ENCODE data around the gene KIAA0586. TPM values are rescaled to one million over a fixed set of nuclear protein-coding genes. Genes with fewer than 3 reads are reported as not detected.

Gene KIAA0586
- total and polyA plus RNA-seq, 2 of the 13 experiments (the other 11 are each of a cell fraction or from before 2014, with no cell fraction given): 12.6 to 25.2 TPM

GRCh38 chr14:58426670-58427280 lies 744 bp upstream of the KIAA0586 start (continued):
- TF ChIP-seq REST (IDR thresholded peaks at IDR 0.05; ENCODE audit: borderline replicate concordance in 1 of 2, low read depth in 1 of 2, low read length in 2 of 2): peak in 1 of 2 experiments; percentile 25; a peak in 1 of 4 replicates
- TF ChIP-seq ZSCAN20 (CRISPR knock-in tag; IDR thresholded peaks at IDR 0.05; ENCODE audit: borderline replicate concordance): 0 out of 2 replicates have a peak, but pooled peaks have one; percentile 44
- peak; percentile 73 for TF ChIP-seq POLR2AphosphoS5 (IDR thresholded peaks at IDR 0.05; ENCODE audit: low read depth, low read length)
- 0 out of 2 replicates have a peak, but pooled peaks have one; percentile 2 for TF ChIP-seq ETV5 (CRISPR knock-in tag; IDR thresholded peaks at IDR 0.05; ENCODE audit: borderline replicate concordance)
- peak; percentile 71; the same call in 1 of the 2 replicates for TF ChIP-seq ZNF430 (CRISPR knock-in tag; IDR thresholded peaks at IDR 0.05)
- TF ChIP-seq HNF1B (CRISPR knock-in tag; IDR thresholded peaks at IDR 0.05): peak; percentile 44; the same call in 1 of the 2 replicates
- peak; percentile 43 for TF ChIP-seq NRL (CRISPR knock-in tag; IDR thresholded peaks at IDR 0.05; ENCODE audit: borderline replicate concordance)
- TF ChIP-seq PITX1 (CRISPR knock-in tag; IDR thresholded peaks at IDR 0.05): peak; percentile 95
- no peak for TF ChIP-seq MZF1 (CRISPR knock-in tag; IDR thresholded peaks at IDR 0.05; ENCODE audit: borderline replicate concordance)
- TF ChIP-seq TFAP4 (IDR thresholded peaks at IDR 0.05; ENCODE audit: borderline replicate concordance, low read depth): peak; percentile 44; the same call in 1 of the 2 replicates
- TF ChIP-seq NFKB2 (CRISPR knock-in tag; IDR thresholded peaks at IDR 0.05; ENCODE audit: borderline replicate concordance): no peak
- no peak for TF ChIP-seq ZNF644 (CRISPR knock-in tag; IDR thresholded peaks at IDR 0.05; ENCODE audit: low read depth)
- no peak for TF ChIP-seq ATF2 (CRISPR knock-in tag; IDR thresholded peaks at IDR 0.05)
- peak; percentile 45; the same call in 1 of the 2 replicates for TF ChIP-seq KDM5B (CRISPR knock-in tag; IDR thresholded peaks at IDR 0.05; ENCODE audit: borderline replicate concordance)
- TF ChIP-seq ARID5B (CRISPR knock-in tag; IDR thresholded peaks at IDR 0.05): no peak
- peak; percentile 97 for TF ChIP-seq MAX (IDR thresholded peaks at IDR 0.05)
- TF ChIP-seq ZNF230 (CRISPR knock-in tag; IDR thresholded peaks at IDR 0.05): peak; percentile 52; the same call in 1 of the 2 replicates

All from HepG2 (cell line).